Right atrium auricular region (tissue), 2 donors: ENCODE data around the gene WIPF3. TPM values are rescaled to one million over a fixed set of nuclear protein-coding genes. Genes with fewer than 3 reads are reported as not detected.

Experiments used
- DNase-seq: peaks from one replicate; pipeline ENCODE4 v3.0.0-alpha.2; 2019; ENCODE audit warnings: low spot score
- H3K27ac ChIP-seq, 2 donors: fragments of 200-600 bp; sonication (generic); 1 replicate in 1 of 2; 2 replicates in 1 of 2; pipeline ENCODE4 v1.5.1; 2016 to 2019
- H3K27me3 ChIP-seq, 2 donors: fragments of 200-600 bp; sonication (generic); one replicate each; pipeline versions ENCODE4 v1.5.1 to v1.6.0; 2017 to 2019
- H3K36me3 ChIP-seq: fragments of 200-600 bp; sonication (generic); one replicate; pipeline ENCODE4 v1.5.1; 2016
- H3K4me1 ChIP-seq, 2 donors: fragments of 200-600 bp; sonication (generic); one replicate each; pipeline versions ENCODE4 v1.5.1 to v1.6.0; 2017 to 2019
- H3K4me3 ChIP-seq, 2 donors: fragments of 200-600 bp; sonication (generic); 1 replicate in 1 of 2; 2 replicates in 1 of 2; pipeline ENCODE4 v1.5.1; 2017 to 2019; ENCODE audit warnings: mild to moderate bottlenecking in 1 of 2, moderate library complexity in 1 of 2
- H3K9me3 ChIP-seq, 2 donors: fragments of 200-600 bp; sonication (generic); one replicate each; pipeline ENCODE4 v1.5.1; 2019
- CTCF ChIP-seq, 2 donors: fragments of 200-600 bp; sonication (generic); IDR thresholded peaks; one replicate each; pipeline ENCODE4 v1.5.1; 2019; ENCODE audit warnings: antibody characterized with exemption in 2 of 2
- total RNA-seq, 2 donors: library from RNA; depleted of rRNA; stranded (reverse); fragments of >200 nt; gene quantifications; one replicate each; pipeline ENCODE4 v1.1.0, GENCODE V29; 2016

The WIPF3 gene
- total RNA-seq, 2 donors from 2014 or later: 1.3 to 2.9 TPM

GRCh38 chr7:29843726-29844125 is 37.4 kb downstream of the WIPF3 start:
- Histone ChIP-seq H3K27me3 (no peaks in the 10 kb centered on the region), H3K9me3 (no peaks in the 10 kb centered on the region), H3K4me1 (no peaks in the 10 kb centered on the region), H3K27ac (no peak overlapping the region), H3K36me3 (no peaks in the 10 kb centered on the region), H3K4me3 (no peak overlapping the region)
- no peak for TF ChIP-seq CTCF (IDR thresholded peaks at IDR 0.05)
- no peak for DNase-seq

GRCh38 chr7:29844559-29844958 is 38.3 kb downstream of the WIPF3 start:
- Histone ChIP-seq H3K27me3 (no peaks in the 10 kb centered on the region), H3K36me3 (no peaks in the 10 kb centered on the region), H3K9me3 (no peaks in the 10 kb centered on the region), H3K4me1 (no peaks in the 10 kb centered on the region), H3K4me3 (no peak overlapping the region), H3K27ac (no peak overlapping the region)
- no peak for TF ChIP-seq CTCF (IDR thresholded peaks at IDR 0.05)
- no peak for DNase-seq

- H3K4me1 ChIP-seq: no peaks in the 10 kb centered on the region
- H3K4me3 ChIP-seq: no peak overlapping the region
- no peaks in the 10 kb centered on the region for H3K9me3 ChIP-seq
- H3K27ac ChIP-seq: no peak overlapping the region
- no peaks in the 10 kb centered on the region for H3K36me3 ChIP-seq
- H3K27me3 ChIP-seq: no peaks in the 10 kb centered on the region
- no peak for TF ChIP-seq CTCF (IDR thresholded peaks at IDR 0.05)
- no peak for DNase-seq
Measured at GRCh38 chr7:29847496-29847895, 41.2 kb downstream of the WIPF3 start.

GRCh38 chr7:29847916-29848315 is 41.6 kb downstream of the WIPF3 start:
- Histone ChIP-seq H3K27me3 (no peaks in the 10 kb centered on the region), H3K4me3 (no peak overlapping the region), H3K27ac (no peak overlapping the region), H3K4me1 (no peaks in the 10 kb centered on the region), H3K36me3 (no peaks in the 10 kb centered on the region), H3K9me3 (no peaks in the 10 kb centered on the region)
- TF ChIP-seq CTCF (IDR thresholded peaks at IDR 0.05): no peak
- no peak for DNase-seq

- Histone ChIP-seq H3K4me3 (no peak overlapping the region), H3K27me3 (no peaks in the 10 kb centered on the region), H3K9me3 (no peaks in the 10 kb centered on the region), H3K4me1 (no peaks in the 10 kb centered on the region), H3K36me3 (no peaks in the 10 kb centered on the region), H3K27ac (no peak overlapping the region)
- DNase-seq: no peak
- TF ChIP-seq CTCF (IDR thresholded peaks at IDR 0.05): no peak
Measured at GRCh38 chr7:29848941-29849340, 42.6 kb downstream of the WIPF3 start.

GRCh38 chr7:29851487-29851886 is 45.2 kb downstream of the WIPF3 start:
- Histone ChIP-seq H3K36me3 (no peaks in the 10 kb centered on the region), H3K27me3 (no peaks in the 10 kb centered on the region), H3K4me3 (no peak overlapping the region), H3K9me3 (no peaks in the 10 kb centered on the region), H3K27ac (no peak overlapping the region), H3K4me1 (no peaks in the 10 kb centered on the region)
- no peak for DNase-seq
- no peak for TF ChIP-seq CTCF (IDR thresholded peaks at IDR 0.05)
